GM19035 (cell line): Measurements from ENCODE around the gene SLC6A20.

ENCODE experiments used
- ATAC-seq: cut with Tn5 transposase; IDR thresholded peaks from one replicate; pipeline ENCODE4 v1.9.1; 2021; ENCODE audit not compliant: unreplicated experiment

The SLC6A20 gene

DNA sequence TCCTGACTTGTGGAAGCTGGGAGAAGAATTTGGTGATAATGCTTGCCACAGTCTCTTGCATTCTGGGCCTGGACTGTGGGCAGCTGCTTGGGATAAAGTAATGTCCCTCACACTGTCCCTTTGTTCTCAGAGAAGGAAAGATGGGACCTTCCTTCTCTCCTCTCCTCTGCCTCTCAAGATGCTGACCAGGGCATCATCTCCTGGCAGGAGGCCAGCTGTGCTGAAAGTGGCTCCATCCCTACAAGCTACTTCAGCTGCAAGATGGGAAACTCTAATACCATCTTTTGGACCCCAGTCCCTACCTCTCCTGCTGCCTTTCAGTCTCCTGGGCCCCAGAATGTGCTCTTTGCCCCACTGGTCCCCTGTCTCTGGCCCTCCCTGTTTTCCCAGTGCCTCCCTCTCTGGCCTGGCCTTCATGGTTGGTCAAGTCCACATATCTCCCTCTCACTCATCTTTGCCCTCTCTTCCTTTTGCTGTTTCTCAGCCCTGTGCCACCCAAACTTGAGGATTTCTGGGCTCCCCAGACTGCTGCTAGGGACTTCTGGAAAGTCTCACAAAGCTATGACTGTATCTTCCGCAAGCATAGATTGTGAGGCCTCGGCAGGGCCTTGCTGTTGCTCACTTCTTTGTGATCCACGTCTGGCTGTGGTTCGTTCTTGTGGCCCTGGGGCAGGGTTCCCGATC is 7.1 kb upstream of the SLC6A20 start:
- ATAC-seq, result no peak

DNA sequence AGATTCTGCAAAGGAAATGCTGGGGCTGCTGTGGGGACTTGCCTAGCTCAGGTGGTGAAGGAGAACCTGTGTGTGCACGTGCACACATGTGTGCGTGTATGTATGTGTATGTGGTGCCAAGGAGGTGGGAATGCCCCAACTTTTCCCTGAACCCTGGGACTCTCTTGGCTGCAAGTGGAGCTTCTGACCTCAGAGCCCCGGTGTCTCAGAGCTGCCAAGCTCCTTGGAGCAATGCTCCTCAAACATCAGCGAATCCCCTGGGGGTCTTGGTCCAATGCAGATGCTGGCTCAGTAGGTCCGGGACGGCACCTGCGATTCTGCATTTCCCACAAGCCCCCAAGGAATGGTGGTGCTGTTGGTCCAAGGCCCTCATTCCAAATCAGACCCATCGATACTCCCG is 5.8 kb upstream of the SLC6A20 start:
- ATAC-seq, result no peak

DNA sequence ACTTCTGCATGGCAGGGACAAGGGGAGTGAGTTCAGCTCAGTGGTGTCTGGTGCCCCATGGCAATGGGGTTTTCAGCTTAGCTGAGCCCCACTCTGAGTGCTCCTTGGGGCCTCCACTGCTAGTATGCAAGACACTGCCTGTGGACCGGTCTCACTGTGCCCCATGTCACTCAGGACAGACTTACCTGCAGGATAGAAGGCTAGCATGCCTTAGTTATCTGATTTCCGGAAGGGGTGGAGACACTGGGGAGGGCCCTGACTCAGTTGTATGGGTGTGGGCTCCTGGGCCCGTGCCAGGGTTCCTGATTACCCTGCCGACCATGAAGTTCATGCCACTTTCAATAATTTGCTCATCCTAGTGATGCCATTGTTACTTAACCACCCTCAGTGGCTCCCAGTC is 4.3 kb upstream of the SLC6A20 start:
- no peak for ATAC-seq

GRCh38 chr3:45799586-45799985 is 3.2 kb upstream of the SLC6A20 start:
- ATAC-seq, result no peak

DNA sequence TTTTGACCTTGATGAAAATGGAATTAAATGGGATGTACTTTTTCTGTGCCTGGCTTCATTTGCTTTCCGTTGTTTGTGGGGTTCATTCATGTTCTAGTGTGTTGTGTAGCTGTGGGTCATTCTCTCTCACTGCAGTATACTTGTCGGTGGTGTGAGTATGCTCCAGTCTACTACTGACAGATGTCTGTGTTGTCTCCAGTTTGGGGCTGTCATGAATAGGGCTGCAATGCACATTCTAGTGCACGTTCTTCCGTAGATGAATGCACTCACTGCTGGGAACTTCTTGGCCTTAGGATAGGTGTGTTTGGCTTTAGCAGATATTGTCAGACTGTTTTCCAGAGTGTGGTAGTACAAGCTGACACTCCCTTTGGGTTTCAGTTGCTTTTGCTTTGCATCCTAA is 1.7 kb upstream of the SLC6A20 start:
- no peak for ATAC-seq

GRCh38 chr3:45796902-45797637 is 734 bp upstream of the SLC6A20 start:
- ATAC-seq, result no peak

DNA sequence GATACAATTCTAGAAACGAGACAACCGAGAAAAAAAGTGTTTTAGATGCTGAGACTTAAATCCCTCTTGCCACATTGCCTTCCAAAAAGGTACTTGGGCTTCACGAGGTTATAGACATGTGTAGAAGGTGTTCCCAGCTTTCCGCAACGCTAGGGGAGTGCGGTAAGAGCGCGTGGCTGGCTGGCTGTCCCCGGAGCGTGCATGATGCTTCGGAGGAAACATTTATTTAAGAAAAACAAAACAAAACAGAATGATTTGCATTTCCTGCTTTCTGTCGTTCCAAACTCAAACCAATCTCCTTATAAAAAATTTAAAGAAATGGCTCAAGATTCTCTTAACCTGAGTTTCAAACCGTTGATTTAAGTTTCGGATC is 841 bp downstream of the SLC6A20 start:
- no peak for ATAC-seq

DNA sequence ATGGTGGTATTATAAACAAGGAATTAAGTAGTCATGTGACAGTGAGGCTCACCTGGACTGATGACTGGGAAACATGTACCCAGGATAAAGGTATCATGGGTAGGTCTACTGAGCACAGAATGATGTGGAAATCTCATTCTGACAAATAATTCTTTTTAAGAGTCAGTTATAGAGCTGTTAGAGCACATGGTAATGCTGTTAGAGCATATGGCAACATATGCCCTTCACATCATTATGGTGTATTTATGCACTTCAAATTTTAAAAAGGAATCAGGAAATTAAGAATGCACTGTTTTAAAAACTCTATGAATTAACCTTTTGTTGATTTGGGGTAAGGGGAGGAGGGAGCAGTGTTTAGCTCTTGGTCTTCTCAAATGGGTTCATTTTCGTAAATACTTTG is 1.7 kb downstream of the SLC6A20 start:
- no peak for ATAC-seq

DNA sequence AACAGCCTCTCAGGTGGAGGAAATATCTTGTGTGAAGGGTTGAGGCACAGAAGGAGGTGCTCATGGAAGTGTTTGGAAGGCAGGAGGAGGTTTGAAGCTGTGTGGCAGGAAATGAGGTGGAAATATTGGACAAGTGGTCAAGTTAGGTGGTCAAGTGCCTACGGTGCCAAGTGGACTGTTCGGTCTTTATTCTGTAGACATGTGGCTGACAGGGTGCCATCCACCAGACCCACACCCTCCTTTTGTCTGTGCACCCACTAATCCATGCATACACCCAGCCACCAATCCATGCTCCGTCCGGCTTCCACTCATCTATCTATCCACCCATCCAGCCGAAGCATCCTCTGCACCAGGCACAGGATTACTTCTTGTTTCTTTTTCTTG is 2.2 kb downstream of the SLC6A20 start:
- no peak for ATAC-seq

DNA sequence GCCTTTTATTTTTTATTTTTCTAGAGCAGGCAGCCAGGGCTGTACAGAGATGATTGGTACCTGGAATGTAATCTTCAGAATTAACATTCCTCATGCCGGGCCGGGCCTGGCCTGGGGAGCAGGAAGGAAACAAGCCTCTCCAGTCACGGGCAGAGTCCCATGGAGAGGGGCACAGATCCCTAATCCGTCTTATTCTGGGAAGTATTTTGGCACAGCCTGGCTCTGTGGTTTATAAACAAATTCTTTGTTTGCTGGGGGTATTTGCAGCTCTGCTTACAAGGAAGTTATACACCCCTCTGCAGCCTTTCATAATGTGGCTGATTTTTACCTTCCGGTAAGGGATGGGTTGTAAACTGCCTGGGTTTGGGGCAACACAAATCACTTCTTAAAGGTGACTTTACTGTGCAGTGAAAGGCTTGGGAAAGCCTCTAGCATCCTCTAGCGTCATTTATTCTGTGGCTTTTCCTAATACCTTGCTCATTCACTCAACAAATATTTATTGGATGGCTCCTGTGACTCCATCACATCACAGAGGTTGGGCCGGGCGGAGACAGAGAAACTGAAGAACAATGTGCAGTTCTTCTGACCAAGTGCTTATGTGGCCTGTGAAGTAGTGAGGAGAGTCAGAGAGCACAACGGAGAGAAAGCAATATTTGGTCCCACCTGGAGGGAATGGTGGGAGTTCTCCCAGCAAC is 2.7 kb downstream of the SLC6A20 start:
- no peak for ATAC-seq

DNA sequence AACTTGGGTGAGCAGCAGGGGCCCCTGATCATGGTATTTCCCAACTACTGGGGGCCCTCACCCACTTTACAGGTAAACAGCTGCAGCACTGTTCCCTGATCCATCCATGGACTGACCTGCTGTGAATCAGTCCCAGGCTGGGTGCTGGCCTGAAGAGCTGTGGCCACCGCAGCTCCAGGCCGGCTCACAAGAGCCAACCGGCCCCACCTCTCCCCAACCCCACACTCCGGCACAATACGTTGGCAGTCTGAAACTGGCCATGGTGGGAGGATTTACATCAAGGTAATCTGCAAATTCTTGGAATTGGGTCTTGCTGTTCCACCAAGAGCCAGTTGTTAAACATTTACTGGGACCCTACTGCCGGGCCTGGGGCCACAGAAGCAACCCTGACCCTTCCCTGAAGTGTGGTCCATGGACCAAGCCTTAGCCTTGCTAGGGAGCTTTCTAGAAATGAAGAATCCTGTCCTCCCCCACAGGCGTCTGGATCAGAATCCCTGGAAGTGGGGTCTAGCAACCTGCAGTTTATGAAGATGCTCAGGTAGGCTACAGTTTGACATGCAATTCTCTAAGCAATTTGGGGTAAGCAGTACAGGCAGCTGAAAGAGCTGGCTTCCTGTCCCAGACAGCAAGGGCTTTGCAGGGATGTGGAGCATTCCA is 3.7 kb downstream of the SLC6A20 start:
- ATAC-seq, result no peak

- no peak for ATAC-seq
These were observed 4.3 kb downstream of the SLC6A20 start for GRCh38 chr3:45792036-45792435.

DNA sequence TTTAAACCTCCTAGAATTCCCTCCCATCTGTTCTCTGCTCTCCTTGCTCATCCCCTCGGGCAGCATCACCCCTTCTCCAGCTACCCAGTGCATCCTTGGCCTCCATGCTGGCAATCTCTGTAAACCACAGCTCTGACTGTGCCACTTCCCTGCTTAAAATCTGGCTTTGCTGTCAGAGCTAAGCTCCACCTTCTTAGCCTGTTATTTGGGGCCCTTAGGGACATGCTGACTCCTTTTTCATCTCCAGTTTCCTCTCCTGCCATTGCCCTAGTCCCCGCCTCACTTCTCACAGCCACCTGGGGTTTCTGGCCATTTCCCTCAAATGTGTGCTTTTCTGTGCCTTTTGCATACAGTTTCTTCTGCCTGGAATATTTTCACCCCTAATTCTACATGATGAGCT is 5.7 kb downstream of the SLC6A20 start:
- ATAC-seq, result no peak

DNA sequence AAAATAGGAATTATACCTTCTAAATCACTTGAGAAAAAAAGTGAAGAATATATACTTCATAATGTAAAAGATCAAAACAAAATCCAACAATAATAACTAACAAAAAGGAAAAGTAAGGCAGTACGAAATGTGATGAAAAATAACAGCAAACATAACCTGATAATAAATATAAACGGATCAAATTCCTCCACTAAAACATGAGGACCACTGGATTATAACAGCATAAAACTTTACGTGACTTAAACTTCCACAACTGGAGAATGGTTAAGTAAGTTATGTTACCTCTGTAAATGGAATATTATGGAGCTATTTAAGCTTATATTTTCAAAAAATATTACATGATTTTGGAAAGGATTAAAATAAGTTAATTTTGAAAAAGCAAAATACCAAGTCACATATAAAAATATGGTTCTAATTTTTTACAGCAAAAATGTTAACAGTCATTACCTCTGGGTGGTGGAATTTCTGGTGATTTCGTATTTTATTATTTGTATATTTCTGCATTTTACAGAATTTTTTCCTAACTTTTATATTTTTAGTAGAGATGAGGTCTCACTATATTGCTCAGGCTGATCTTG is 7.0 kb downstream of the SLC6A20 start:
- ATAC-seq, result no peak

- ATAC-seq, result no peak
These were observed 8.8 kb downstream of the SLC6A20 start for GRCh38 chr3:45787551-45787950.

GRCh38 chr3:45786801-45787495 is 9.4 kb downstream of the SLC6A20 start:
- ATAC-seq, result no peak

DNA sequence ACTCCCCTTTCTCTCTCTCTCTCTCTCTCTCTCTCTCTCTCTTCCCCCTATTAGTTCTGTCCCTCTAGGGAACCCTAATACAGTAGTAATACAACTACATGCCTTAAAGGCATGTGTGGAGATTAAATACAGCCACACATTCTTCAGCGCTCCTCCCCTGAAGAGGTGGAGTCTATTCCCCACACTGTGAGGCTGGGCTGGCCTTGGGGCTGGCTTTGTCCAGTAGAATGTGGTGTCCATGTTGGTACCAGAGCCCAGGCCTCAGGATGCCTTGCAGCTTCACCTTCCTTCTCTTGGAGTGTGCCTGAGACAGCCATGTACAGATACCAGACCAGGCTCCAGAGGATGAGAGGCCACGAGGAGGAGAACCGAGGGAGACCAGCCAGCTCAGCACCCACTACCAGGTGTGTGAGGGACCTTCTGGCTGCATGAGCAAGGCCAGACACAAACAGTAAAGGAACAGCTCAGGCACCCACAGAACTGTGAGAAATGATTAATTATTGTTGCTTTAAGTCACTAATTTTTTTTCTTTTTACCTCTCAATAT is 10.7 kb downstream of the SLC6A20 start:
- no peak for ATAC-seq

- no peak for ATAC-seq
These were observed 12.7 kb downstream of the SLC6A20 start for GRCh38 chr3:45783667-45784066.

- ATAC-seq, result no peak
These were observed 14.0 kb downstream of the SLC6A20 start for GRCh38 chr3:45782381-45782780.

GRCh38 chr3:45781841-45782240 is 14.5 kb downstream of the SLC6A20 start:
- ATAC-seq, result no peak

- no peak for ATAC-seq
These were observed 15.1 kb downstream of the SLC6A20 start for GRCh38 chr3:45781271-45781670.
